SH-SY5Y (cell line): ENCODE measurements around the gene ZDHHC14.

ENCODE experiments used
- GATA2 ChIP-seq: IDR thresholded peaks from 2 replicates; pipeline ENCODE4 v1.6.1; 2011; ENCODE audit warnings: mild to moderate bottlenecking, low read depth, low read length
- GATA3 ChIP-seq: IDR thresholded peaks from 2 replicates; pipeline ENCODE4 v1.6.1; 2011; ENCODE audit warnings: low read depth, mild to moderate bottlenecking, low read length, moderate library complexity

- TF ChIP-seq GATA3 = no peak
- no peak for TF ChIP-seq GATA2
These were observed 333.1 kb downstream of the ZDHHC14 start for GRCh38 chr6:157714153-157714490.
